ENCODE measurements around the gene EPPIN.
"Not testable (repeated sequence)": the region's sequence is repeated elsewhere in the genome, so short reads cannot be mapped to it uniquely, and the experiment has no call there.

EPPIN gene

GRCh38 chr20:45547206-45547770, at the start of gene EPPIN:
EPPIN (minus strand) TSS chr20:45547401; CDS start chr20:45547357, 44 bp downstream.
- no peak for DNase-seq

- no peak for DNase-seq
Measured at GRCh38 chr20:45595235-45595634, 48.0 kb upstream of the EPPIN start.

- DNase-seq = no peak
Measured at GRCh38 chr20:45593498-45593897, 46.3 kb upstream of the EPPIN start.

- DNase-seq = no peak
Measured at GRCh38 chr20:45592574-45593189, 45.5 kb upstream of the EPPIN start.

GRCh38 chr20:45589725-45590124, 42.5 kb upstream of the EPPIN start:
- DNase-seq = no peak

- DNase-seq = no peak
Measured at GRCh38 chr20:45588800-45589199, 41.6 kb upstream of the EPPIN start.

- not testable (repeated sequence) for DNase-seq
Measured at GRCh38 chr20:45585986-45586385, 38.8 kb upstream of the EPPIN start.

GRCh38 chr20:45584294-45584693, 37.1 kb upstream of the EPPIN start:
- DNase-seq = not testable (repeated sequence)

GRCh38 chr20:45583502-45583901, 36.3 kb upstream of the EPPIN start:
- DNase-seq = no peak

- no peak for DNase-seq
Measured at GRCh38 chr20:45581702-45582101, 34.5 kb upstream of the EPPIN start.

GRCh38 chr20:45579184-45579583, 32.0 kb upstream of the EPPIN start, which contains the start of gene WFDC8:
WFDC8 (minus strand) TSS chr20:45579284; CDS start chr20:45579247, 37 bp downstream.
- DNase-seq = no peak

- DNase-seq = no peak
Measured at GRCh38 chr20:45578231-45578630, 31.0 kb upstream of the EPPIN start.

GRCh38 chr20:45576995-45577394, 29.8 kb upstream of the EPPIN start:
- no peak for DNase-seq

- no peak for DNase-seq
Measured at GRCh38 chr20:45575931-45576330, 28.7 kb upstream of the EPPIN start.

GRCh38 chr20:45569650-45570049, 22.4 kb upstream of the EPPIN start:
- not testable (repeated sequence) for DNase-seq

- no peak for DNase-seq
Measured at GRCh38 chr20:45564760-45565276, 17.6 kb upstream of the EPPIN start.

GRCh38 chr20:45555198-45555597, 8.0 kb upstream of the EPPIN start:
- no peak for DNase-seq

- no peak for DNase-seq
Measured at GRCh38 chr20:45552456-45552855, 5.3 kb upstream of the EPPIN start.

- DNase-seq = no peak
Measured at GRCh38 chr20:45550765-45551164, 3.6 kb upstream of the EPPIN start.

- no peak for DNase-seq
Measured at GRCh38 chr20:45548410-45548809, 1.2 kb upstream of the EPPIN start.

GRCh38 chr20:45545754-45546453, 1.3 kb downstream of the EPPIN start:
- DNase-seq = no peak

GRCh38 chr20:45545351-45545750, 1.9 kb downstream of the EPPIN start:
- DNase-seq = no peak

- DNase-seq = no peak
Measured at GRCh38 chr20:45539382-45539781, 7.8 kb downstream of the EPPIN start, which contains the start of gene WFDC6. WFDC6 (minus strand) TSS chr20:45539482; CDS start chr20:45539407, 75 bp downstream.
